Gastrocnemius medialis (tissue), 4 donors: ENCODE data around the gene IL6.

Experiments
- POLR2A ChIP-seq, 2 donors: fragments of 450-650 bp; IDR thresholded peaks; one replicate each; pipeline ENCODE4 v1.6.1; 2017; ENCODE audit warnings: antibody characterized with exemption in 2 of 2, mild to moderate bottlenecking in 2 of 2, moderate library complexity in 2 of 2
- TF ChIP-seq, protein P1 (sequence below), 5 experiments: fragments of 450-650 bp in 3 of 5; fragments of 200-600 bp in 2 of 5; sonication (generic) in 2 of 5; IDR thresholded peaks in 4 of 5; conservative IDR thresholded peaks in 1 of 5; 1 replicate in 4 of 5; 2 replicates in 1 of 5; pipeline ENCODE4 v1.5.1; 2016 to 2019; ENCODE audit warnings: antibody characterized with exemption in 5 of 5, mild to moderate bottlenecking in 3 of 5, moderate library complexity in 3 of 5

DNA sequence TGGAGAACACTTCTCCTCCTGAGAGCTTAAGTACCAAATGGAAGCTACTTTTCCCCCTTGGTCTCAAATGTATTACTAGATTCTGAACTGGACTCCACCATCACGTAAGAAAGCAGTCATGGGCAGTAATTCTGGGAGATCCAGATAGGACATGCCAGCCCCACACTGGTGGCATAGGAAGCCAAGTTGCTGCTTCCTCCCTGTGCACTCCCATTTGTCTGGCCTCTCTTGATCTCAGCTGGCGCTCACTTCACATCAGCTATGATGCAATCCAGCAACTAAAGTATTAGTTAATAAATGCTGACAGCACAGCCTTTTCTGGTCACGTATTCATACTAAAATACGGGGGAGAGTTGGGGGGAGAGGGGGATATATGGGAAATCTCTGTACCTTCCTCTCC lies 3.4 kb upstream of the IL6 start:
- TF ChIP-seq, protein P1, sequence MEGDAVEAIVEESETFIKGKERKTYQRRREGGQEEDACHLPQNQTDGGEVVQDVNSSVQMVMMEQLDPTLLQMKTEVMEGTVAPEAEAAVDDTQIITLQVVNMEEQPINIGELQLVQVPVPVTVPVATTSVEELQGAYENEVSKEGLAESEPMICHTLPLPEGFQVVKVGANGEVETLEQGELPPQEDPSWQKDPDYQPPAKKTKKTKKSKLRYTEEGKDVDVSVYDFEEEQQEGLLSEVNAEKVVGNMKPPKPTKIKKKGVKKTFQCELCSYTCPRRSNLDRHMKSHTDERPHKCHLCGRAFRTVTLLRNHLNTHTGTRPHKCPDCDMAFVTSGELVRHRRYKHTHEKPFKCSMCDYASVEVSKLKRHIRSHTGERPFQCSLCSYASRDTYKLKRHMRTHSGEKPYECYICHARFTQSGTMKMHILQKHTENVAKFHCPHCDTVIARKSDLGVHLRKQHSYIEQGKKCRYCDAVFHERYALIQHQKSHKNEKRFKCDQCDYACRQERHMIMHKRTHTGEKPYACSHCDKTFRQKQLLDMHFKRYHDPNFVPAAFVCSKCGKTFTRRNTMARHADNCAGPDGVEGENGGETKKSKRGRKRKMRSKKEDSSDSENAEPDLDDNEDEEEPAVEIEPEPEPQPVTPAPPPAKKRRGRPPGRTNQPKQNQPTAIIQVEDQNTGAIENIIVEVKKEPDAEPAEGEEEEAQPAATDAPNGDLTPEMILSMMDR (IDR thresholded peaks at IDR 0.05 in 4 of 5, conservative IDR thresholded peaks at IDR 0.05 in 1 of 5) = no peak
- no peak for TF ChIP-seq POLR2A (IDR thresholded peaks at IDR 0.05)
